ENCODE data around the gene MCTP2.

The MCTP2 gene

GRCh38 chr15:94230883-94231722 lies at the start of gene MCTP2:
MCTP2 (plus strand) TSS chr15:94231561; CDS start chr15:94298266, 66,705 bp downstream.
- DNase-seq (ENCODE audit: low read depth, low spot score), result peak; percentile 50
- ChIA-PET POLR2A (interaction anchor here (0.7 to 1.5 kb wide), 3 partner anchors 9 to 57 kb away, joined by 3 to 4 read pairs (median 3); no protein-coding TSS in a partner anchor), CTCF (interaction anchor here (0.8 to 2.7 kb wide), 3 partner anchors 10 to 67 kb away, joined by 3 to 20 read pairs (median 3); no protein-coding TSS in a partner anchor)
- peak within 1 kb of the TSS; percentile 63 for H3K4me3 ChIP-seq (ENCODE audit: low read depth, low read length)
- TF ChIP-seq CTCF (IDR thresholded peaks at IDR 0.05; ENCODE audit: insufficient read depth, low read length, missing control alignments), result peak; percentile 36

GRCh38 chr15:94182883-94183282 lies 48.5 kb upstream of the MCTP2 start:
- H3K4me3 ChIP-seq (ENCODE audit: low read depth, low read length), result no peak overlapping the region
- TF ChIP-seq CTCF (IDR thresholded peaks at IDR 0.05; ENCODE audit: insufficient read depth, low read length, missing control alignments), result no peak
- CTCF ChIA-PET, result no interaction called here
- DNase-seq (ENCODE audit: low read depth, low spot score), result no peak
- POLR2A ChIA-PET, result no interaction called here

- no peak for TF ChIP-seq CTCF (IDR thresholded peaks at IDR 0.05; ENCODE audit: insufficient read depth, low read length, missing control alignments)
- no peak overlapping the region for H3K4me3 ChIP-seq (ENCODE audit: low read depth, low read length)
- ChIA-PET POLR2A (no interaction called here), CTCF (no interaction called here)
- no peak for DNase-seq (ENCODE audit: low read depth, low spot score)
These were observed 45.7 kb upstream of the MCTP2 start for GRCh38 chr15:94185547-94186236.

GRCh38 chr15:94186770-94187331 lies 44.5 kb upstream of the MCTP2 start:
- no peak for TF ChIP-seq CTCF (IDR thresholded peaks at IDR 0.05; ENCODE audit: insufficient read depth, low read length, missing control alignments)
- ChIA-PET POLR2A (no interaction called here), CTCF (no interaction called here)
- DNase-seq (ENCODE audit: low read depth, low spot score), result no peak
- H3K4me3 ChIP-seq (ENCODE audit: low read depth, low read length), result no peak overlapping the region

GRCh38 chr15:94193906-94194305 lies 37.5 kb upstream of the MCTP2 start:
- no peak for DNase-seq (ENCODE audit: low read depth, low spot score)
- no peak for TF ChIP-seq CTCF (IDR thresholded peaks at IDR 0.05; ENCODE audit: insufficient read depth, low read length, missing control alignments)
- POLR2A ChIA-PET, result no interaction called here
- no peak overlapping the region for H3K4me3 ChIP-seq (ENCODE audit: low read depth, low read length)
- CTCF ChIA-PET, result interaction anchor here (0.7 kb wide), 1 partner anchor 130 kb away, joined by 3 read pairs; no protein-coding TSS in a partner anchor

GRCh38 chr15:94196531-94196930 lies 34.8 kb upstream of the MCTP2 start:
- TF ChIP-seq CTCF (IDR thresholded peaks at IDR 0.05; ENCODE audit: insufficient read depth, low read length, missing control alignments), result no peak
- CTCF ChIA-PET, result interaction anchor here (2.5 kb wide), 1 partner anchor 127 kb away, joined by 7 read pairs; no protein-coding TSS in a partner anchor
- POLR2A ChIA-PET, result no interaction called here
- no peak for DNase-seq (ENCODE audit: low read depth, low spot score)
- H3K4me3 ChIP-seq (ENCODE audit: low read depth, low read length), result no peak overlapping the region

Measured in AG04449 (cell line).